Fibroblast of pulmonary artery (primary cell): ENCODE measurements around the gene ZNF469.

Experiments used
- DNase-seq: peaks from one replicate; pipeline ENCODE4 v3.0.0-alpha.2; 2010; ENCODE audit warnings: low read depth
- H3K4me3 ChIP-seq: replicated peaks from 2 replicates; pipeline ENCODE4 v1.5.1; 2011; ENCODE audit warnings: low read depth, mild to moderate bottlenecking, control low read depth, low read length, moderate library complexity
- CTCF ChIP-seq: IDR thresholded peaks from 2 replicates; pipeline ENCODE4 v1.5.1; 2011; ENCODE audit warnings: mild to moderate bottlenecking, control low read depth, low read length, inconsistent platforms; ENCODE audit errors: missing control alignments

ZNF469 gene

GRCh38 chr16:88348377-88349152 lies 34.2 kb upstream of the ZNF469 start:
- H3K4me3 ChIP-seq: no peak overlapping the region
- no peak for DNase-seq
- no peak for TF ChIP-seq CTCF

GRCh38 chr16:88349153-88349902 lies 33.4 kb upstream of the ZNF469 start:
- no peak overlapping the region for H3K4me3 ChIP-seq
- no peak for DNase-seq
- no peak for TF ChIP-seq CTCF

DNA sequence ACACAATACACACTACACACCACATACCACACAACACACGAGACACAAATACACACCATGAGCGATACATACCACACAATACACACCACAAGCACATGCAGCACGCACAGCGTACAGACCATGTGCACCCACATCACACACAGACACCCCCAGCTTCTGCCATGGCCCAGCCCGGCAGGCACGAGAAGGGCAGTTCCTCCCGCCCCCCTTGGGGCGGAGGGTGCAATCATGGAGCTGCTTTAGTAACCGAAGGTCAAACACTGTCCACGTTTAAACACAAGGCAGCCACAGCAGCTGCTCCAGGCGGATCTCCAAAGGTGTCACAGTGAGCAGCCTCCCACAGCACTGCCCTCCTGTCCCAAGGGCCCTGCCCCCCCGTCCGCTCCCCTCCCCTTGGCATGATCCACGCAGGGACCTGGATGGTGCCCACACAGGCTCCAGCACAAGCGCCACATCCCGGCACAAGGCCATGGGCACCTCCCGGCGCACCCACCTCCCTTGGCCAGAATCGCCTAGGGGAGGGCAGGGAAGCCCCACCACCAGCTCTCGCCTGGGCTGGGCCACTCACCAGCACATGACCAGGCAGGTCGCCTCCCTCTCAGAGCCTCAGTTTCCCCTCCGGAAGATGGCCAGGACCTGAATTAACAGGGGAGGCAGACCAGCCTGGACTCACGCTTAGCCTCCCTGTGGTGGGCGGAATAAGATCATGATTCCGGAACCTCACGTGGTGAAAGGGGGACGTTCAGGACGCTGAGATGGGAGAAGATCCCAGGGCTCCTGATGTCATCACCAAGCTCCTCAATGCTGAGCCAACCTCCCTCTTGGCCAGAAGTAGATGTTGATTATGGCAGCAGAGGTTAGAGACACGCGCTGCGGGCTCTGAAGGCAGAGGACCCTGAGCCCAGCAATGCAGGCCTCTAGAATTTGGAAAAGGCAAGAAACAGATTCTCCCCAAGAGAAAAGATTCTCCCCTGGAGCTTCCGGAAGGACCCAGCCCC lies 32.6 kb upstream of the ZNF469 start:
- TF ChIP-seq CTCF: no peak
- DNase-seq: no peak
- H3K4me3 ChIP-seq: no peak overlapping the region

DNA sequence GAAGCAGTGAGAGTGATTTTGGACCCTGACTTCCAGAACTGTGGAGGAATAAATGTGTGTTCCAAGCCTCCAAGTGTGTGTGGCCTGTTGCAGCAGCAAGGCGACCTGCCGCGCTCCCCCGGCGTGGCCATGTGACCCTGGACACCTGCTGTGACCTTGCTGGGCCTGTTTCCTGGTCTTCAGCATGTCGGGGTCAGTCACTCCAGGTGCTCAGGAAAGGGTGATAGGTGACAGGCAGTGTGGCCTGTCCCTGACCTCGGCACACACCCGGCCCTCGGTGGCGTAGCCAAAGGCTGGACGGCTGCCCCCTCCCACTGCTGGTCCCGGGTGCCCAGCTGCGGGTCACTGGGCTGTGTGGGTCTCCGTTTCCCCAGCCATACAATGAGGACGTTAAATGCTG lies 31.8 kb upstream of the ZNF469 start:
- H3K4me3 ChIP-seq: no peak overlapping the region
- no peak for DNase-seq
- TF ChIP-seq CTCF: no peak

GRCh38 chr16:88351491-88352101 lies 31.2 kb upstream of the ZNF469 start:
- no peak for DNase-seq
- H3K4me3 ChIP-seq: no peak overlapping the region
- no peak for TF ChIP-seq CTCF
